Heart right ventricle (tissue), 16 donors: ENCODE data around the gene ADGRG4. TPM values are rescaled to one million over a fixed set of nuclear protein-coding genes. Genes with fewer than 3 reads are reported as not detected.

Source experiments
- ATAC-seq, 8 donors: fragments of 200-7000 bp; cut with Tn5 transposase; one replicate each; pipeline ENCODE4 v1.9.1; 2020; ENCODE audit warnings: mild to moderate bottlenecking in 8 of 8, moderate library complexity in 8 of 8, moderate number of reproducible peaks in 1 of 8
- DNase-seq, 2 donors: peaks; one replicate each; pipeline ENCODE4 v3.0.0-alpha.2; 2020
- H3K27ac ChIP-seq, 10 donors: fragments of 200-600 bp; sonication (generic) in 2 of 10; one replicate each; pipeline versions ENCODE4 v1.5.0 to v1.8.0; 2020 to 2022; ENCODE audit warnings: mild to moderate bottlenecking in 3 of 10
- H3K27me3 ChIP-seq, 7 donors: fragments of 200-600 bp; one replicate each; pipeline ENCODE4 v1.8.0; 2021 to 2022; ENCODE audit warnings: mild to moderate bottlenecking in 2 of 7
- H3K36me3 ChIP-seq, 9 donors: fragments of 200-600 bp; sonication (generic) in 1 of 9; one replicate each; pipeline versions ENCODE4 v1.5.0 to v1.8.0; 2020 to 2022; ENCODE audit warnings: mild to moderate bottlenecking in 2 of 9
- H3K4me1 ChIP-seq, 9 donors: fragments of 200-600 bp; sonication (generic) in 1 of 9; one replicate each; pipeline versions ENCODE4 v1.5.0 to v1.8.0; 2020 to 2022; ENCODE audit warnings: mild to moderate bottlenecking in 4 of 9
- H3K4me3 ChIP-seq, 10 donors: fragments of 200-600 bp; sonication (generic) in 2 of 10; one replicate each; pipeline versions ENCODE4 v1.5.0 to v1.8.0; 2020 to 2022; ENCODE audit warnings: mild to moderate bottlenecking in 7 of 10, moderate library complexity in 2 of 10
- H3K9me3 ChIP-seq, 11 donors: fragments of 200-600 bp in 10 of 11; sonication (generic) in 2 of 11; one replicate each; pipeline versions ENCODE4 v1.5.0 to v1.8.0; 2013 to 2022; ENCODE audit warnings: mild to moderate bottlenecking in 2 of 11, control low read depth in 1 of 11, moderate library complexity in 1 of 11
- WGBS, 2 donors: extraction: QIAGEN DNeasy Blood & Tissue Kit; methylation state at CpG; one replicate each; pipeline ENCODE4 v1.1.7; 2013; ENCODE audit warnings: inconsistent platforms in 1 of 2; 5-methylcytosine and 5-hydroxymethylcytosine counted together
- intact Hi-C, 10 donors: fragments of 100-400 bp; cut with DNase I; formaldehyde crosslinking; loops; one replicate each; pipeline versions ENCODE4 v1.11.1 to v1.14.2; 2022
- polyA plus RNA-seq, 2 donors: library from polyadenylated mRNA; stranded (reverse); fragments of 200-250 nt; gene quantifications; one replicate each; pipeline ENCODE4 v1.2.3, GENCODE V29; 2013
- total RNA-seq, 10 donors: library from RNA; stranded (reverse); fragmentation: NEBNext Ultra II Directional in 3 of 10; extraction: Animal tissue kit (Norgen Biotek cat#: 25700) in 3 of 10; gene quantifications; one replicate each; pipeline versions ENCODE4 v1.2.1 to v1.2.4, GENCODE V29; 2021 to 2023
- TF ChIP-seq, protein P1 (sequence below), 9 donors: fragments of 200-600 bp; sonication (generic) in 2 of 9; IDR thresholded peaks; one replicate each; pipeline versions ENCODE4 v1.5.0 to v1.8.0; 2021 to 2022; ENCODE audit warnings: antibody characterized with exemption in 9 of 9, mild to moderate bottlenecking in 5 of 9, moderate library complexity in 1 of 9
- donor health status: Arrhythmogenic right ventricular cardiomyopathy.
- donor health status: ischemic (EF 13 %, LVEDD 7.1; RV severe dilation, severe dysfunction).
- donor health status: healthy with polysubstance abuse.
- donor health status: DM: no; HTN: yes; CAD: no.
- donor health status: DM: no; HTN: no; CAD: no.
- donor health status: ischemic (EF 25% LVEDD 6.9; RV normal size, moderate dysfunction).
- donor health status: ischemic (EF 25% LVEDD 5.7; RV mildly dilated, moderate dysfunction).
- donor health status: healthy.
- donor health status: DM: yes; HTN: yes; CAD: no.
- donor health status: Ischemic cardiomyopathy.
- donor health status: ischemic (EF 35%, LVEDD 5.7; RV mildly dilated, moderate dysfunction).
- donor health status: nonischemic (EF 11% LVEDD 7.7; RV severe dilation, severe dysfunction).
- donor health status: DM: yes; HTN: yes; CAD: no.
- donor health status: PGD.
- donor health status: ischemic (EF 29% LVEDD 5.4; RV normal size, mild dysfunction).
- donor health status: nonischemic (EF 23%, LVEDD 6.1; RV moderate dilation, normal function).

Gene ADGRG4
- total and polyA plus RNA-seq, 12 donors, result 0.02 to 0.09 TPM; not detected in 10

DNA sequence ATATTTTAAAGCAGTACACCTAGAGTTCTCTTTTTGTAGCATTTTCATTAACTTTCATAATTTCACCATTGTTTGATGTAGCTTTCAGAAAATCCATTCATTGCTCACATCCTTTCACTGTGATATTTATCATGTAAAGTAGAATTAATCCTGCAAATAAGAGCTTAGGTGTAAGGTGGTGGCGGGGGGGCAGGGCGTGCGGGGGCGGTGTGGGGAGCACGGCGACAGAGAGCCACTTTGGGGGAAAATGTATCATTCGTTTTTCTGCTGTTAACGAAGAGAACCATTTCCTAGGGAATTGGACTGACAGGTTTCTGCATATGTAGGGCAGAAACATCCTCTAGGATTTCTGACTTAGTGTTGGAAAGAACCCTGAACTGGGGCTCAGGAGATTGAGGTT is 104.4 kb downstream of the ADGRG4 start:
- DNase-seq (no peak), ATAC-seq (no peak)
- H3K36me3 ChIP-seq, result no peaks in the 10 kb centered on the region
- H3K27ac ChIP-seq, result no peak overlapping the region
- 77 to 84% methylated on average over 8 of the region's 8 CpGs for WGBS, 2 donors
- TF ChIP-seq, protein P1, sequence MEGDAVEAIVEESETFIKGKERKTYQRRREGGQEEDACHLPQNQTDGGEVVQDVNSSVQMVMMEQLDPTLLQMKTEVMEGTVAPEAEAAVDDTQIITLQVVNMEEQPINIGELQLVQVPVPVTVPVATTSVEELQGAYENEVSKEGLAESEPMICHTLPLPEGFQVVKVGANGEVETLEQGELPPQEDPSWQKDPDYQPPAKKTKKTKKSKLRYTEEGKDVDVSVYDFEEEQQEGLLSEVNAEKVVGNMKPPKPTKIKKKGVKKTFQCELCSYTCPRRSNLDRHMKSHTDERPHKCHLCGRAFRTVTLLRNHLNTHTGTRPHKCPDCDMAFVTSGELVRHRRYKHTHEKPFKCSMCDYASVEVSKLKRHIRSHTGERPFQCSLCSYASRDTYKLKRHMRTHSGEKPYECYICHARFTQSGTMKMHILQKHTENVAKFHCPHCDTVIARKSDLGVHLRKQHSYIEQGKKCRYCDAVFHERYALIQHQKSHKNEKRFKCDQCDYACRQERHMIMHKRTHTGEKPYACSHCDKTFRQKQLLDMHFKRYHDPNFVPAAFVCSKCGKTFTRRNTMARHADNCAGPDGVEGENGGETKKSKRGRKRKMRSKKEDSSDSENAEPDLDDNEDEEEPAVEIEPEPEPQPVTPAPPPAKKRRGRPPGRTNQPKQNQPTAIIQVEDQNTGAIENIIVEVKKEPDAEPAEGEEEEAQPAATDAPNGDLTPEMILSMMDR (IDR thresholded peaks at IDR 0.05), result no peak
- no peak overlapping the region for H3K4me3 ChIP-seq
- H3K27me3 ChIP-seq, result peaks cover 0 to 68% (median 0%) of the 10 kb centered on the region in 7 donors
- no peaks in the 10 kb centered on the region for H3K4me1 ChIP-seq
- intact Hi-C loops, result no loop called here
- H3K9me3 ChIP-seq, result no peaks in the 10 kb centered on the region

DNA sequence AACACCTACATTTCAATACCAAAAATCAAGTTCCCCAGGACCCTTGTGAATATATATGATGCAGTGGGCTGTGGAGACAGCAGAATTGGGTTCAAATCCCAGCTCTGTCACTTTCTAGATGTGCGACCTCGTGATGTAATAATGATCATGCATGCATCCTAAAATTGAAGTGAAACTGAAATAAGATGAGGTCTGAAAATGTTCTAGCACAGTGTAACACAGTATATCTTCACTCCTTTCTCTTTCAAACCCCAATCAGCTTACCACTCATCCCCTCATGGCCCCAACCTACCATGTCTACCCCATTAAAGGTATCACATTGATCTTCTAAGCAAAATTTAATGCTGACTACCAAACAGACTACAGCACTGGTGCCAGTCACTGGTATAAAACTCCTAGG is 117.0 kb downstream of the ADGRG4 start:
- ATAC-seq (no peak), DNase-seq (no peak)
- TF ChIP-seq, protein P1 (IDR thresholded peaks at IDR 0.05), result no peak
- H3K4me1 ChIP-seq, result no peaks in the 10 kb centered on the region
- no peaks in the 10 kb centered on the region for H3K9me3 ChIP-seq
- H3K36me3 ChIP-seq, result no peaks in the 10 kb centered on the region
- 92 to 100% methylated on average over 2 of the region's 2 CpGs for WGBS, 2 donors
- intact Hi-C loops, result no loop called here
- H3K27ac ChIP-seq, result no peak overlapping the region
- peaks cover 0 to 22% (median 0%) of the 10 kb centered on the region in 7 donors for H3K27me3 ChIP-seq
- H3K4me3 ChIP-seq, result no peak overlapping the region

DNA sequence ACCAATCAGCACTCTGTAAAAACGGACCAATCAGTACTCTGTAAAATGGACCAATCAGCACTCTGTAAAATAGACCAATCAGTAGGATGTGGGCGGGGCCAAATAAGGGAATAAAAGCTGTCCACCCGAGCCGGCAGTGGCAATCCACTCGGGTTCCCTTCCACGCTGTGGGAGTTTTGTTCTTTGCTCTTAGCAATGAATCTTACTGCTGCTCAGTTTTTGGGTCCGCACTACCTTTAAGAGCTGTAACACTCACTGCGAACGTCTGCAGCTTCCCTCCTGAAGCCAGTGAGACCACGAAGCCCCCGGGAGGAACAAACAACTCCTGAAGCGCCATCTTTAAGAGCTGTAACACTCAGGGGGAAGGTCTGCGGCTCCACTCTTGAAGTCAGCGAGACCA is 120.6 kb downstream of the ADGRG4 start:
- Histone ChIP-seq H3K36me3 (no peaks in the 10 kb centered on the region), H3K27me3 (peaks cover 0 to 12% (median 0%) of the 10 kb centered on the region in 7 donors), H3K4me1 (no peaks in the 10 kb centered on the region), H3K27ac (no peak overlapping the region), H3K9me3 (no peaks in the 10 kb centered on the region), H3K4me3 (no peak overlapping the region)
- ATAC-seq, result no peak
- intact Hi-C loops, result no loop called here
- DNase-seq, result no peak
- WGBS, 2 donors, result 66% methylated on average over 14 of the region's 14 CpGs
- TF ChIP-seq, protein P1 (IDR thresholded peaks at IDR 0.05), result no peak

DNA sequence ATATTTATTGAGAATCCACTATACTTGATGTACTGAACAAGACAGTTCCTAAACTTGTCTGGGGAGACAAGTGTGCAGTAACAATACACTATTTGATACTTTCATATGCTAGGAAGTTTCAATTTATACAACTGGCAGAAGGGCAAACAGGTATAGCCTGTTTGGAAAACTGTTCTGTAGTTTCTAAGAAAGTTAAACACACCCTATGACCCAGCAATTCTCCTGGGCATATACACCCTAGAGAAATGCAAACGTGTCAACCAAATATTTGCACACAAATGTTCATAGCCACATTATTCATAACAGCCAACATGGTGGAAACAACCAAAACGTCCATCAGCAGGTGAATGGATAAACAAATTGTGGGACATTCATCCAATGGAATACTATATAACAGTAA is 123.0 kb downstream of the ADGRG4 start:
- Histone ChIP-seq H3K27ac (no peak overlapping the region), H3K9me3 (no peaks in the 10 kb centered on the region), H3K27me3 (peaks cover 0 to 23% (median 0%) of the 10 kb centered on the region in 7 donors), H3K4me1 (no peaks in the 10 kb centered on the region), H3K36me3 (no peaks in the 10 kb centered on the region), H3K4me3 (no peak overlapping the region)
- TF ChIP-seq, protein P1 (IDR thresholded peaks at IDR 0.05), result no peak
- WGBS, 2 donors, result 58 to 62% methylated on average over 2 of the region's 2 CpGs
- DNase-seq (no peak), ATAC-seq (no peak)
- intact Hi-C loops, result no loop called here
